K562 (cell line): ENCODE data around the gene TMEM200A. TPM values are rescaled to one million over a fixed set of nuclear protein-coding genes. Genes with fewer than 3 reads are reported as not detected.

Source experiments
- CEBPB ChIP-seq: fragments of 450-650 bp; IDR thresholded peaks from 2 replicates; pipeline ENCODE4 v1.6.1; 2016; ENCODE audit warnings: missing genetic modification characterization, missing compliant biosample characterization
- DDX20 ChIP-seq: fragments of 450-650 bp; IDR thresholded peaks from 2 replicates; pipeline ENCODE4 v1.6.1; 2016; ENCODE audit warnings: missing genetic modification characterization, low read depth, mild to moderate bottlenecking, missing compliant biosample characterization, moderate library complexity
- FOSL1 ChIP-seq: fragments of 200-800 bp; sonication (Bioruptor generic); conservative IDR thresholded peaks from 2 replicates; pipeline ENCODE4 v1.6.1; 2016; ENCODE audit warnings: missing genetic modification characterization, missing compliant biosample characterization
- HEY1 ChIP-seq: fragments of 250-450 bp; sonication (Bioruptor Pico); IDR thresholded peaks from 2 replicates; pipeline ENCODE4 v1.5.0; 2020; ENCODE audit warnings: mild to moderate bottlenecking, moderate library complexity, borderline replicate concordance
- MBD2 ChIP-seq: sonication (generic); IDR thresholded peaks from 2 replicates; pipeline ENCODE4 v1.6.1; 2016; ENCODE audit warnings: low read depth, borderline replicate concordance
- PHF21A ChIP-seq: fragments of 450-650 bp; IDR thresholded peaks from 2 replicates; pipeline ENCODE4 v1.6.1; 2017; ENCODE audit warnings: low read depth, borderline replicate concordance
- RNF2 ChIP-seq: sonication (generic); IDR thresholded peaks from 2 replicates; pipeline ENCODE4 v1.6.1; 2016
- SMAD3 ChIP-seq: fragments of 450-650 bp; formaldehyde crosslinking; conservative IDR thresholded peaks from 2 replicates; pipeline ENCODE4 v1.4.0; 2020; ENCODE audit warnings: mild to moderate bottlenecking
- TAF1 ChIP-seq: IDR thresholded peaks from 2 replicates; pipeline ENCODE4 v1.6.1; 2011; ENCODE audit warnings: mild to moderate bottlenecking, low read length, moderate library complexity; ENCODE audit not compliant: insufficient read depth, control insufficient read depth, severe bottlenecking; ENCODE audit errors: extremely low read depth
- ZNF696 ChIP-seq: fragments of 250-450 bp; sonication (Bioruptor Pico); conservative IDR thresholded peaks from 2 replicates; pipeline ENCODE4 v1.4.0; 2020; ENCODE audit warnings: mild to moderate bottlenecking, moderate library complexity
- polyA plus RNA-seq, 8 experiments: library from polyadenylated mRNA; depleted of rRNA in 4 of 8; stranded (reverse) in 5 of 8; unstranded in 3 of 8; fragments of >200 nt; fragmentation: Nextera tagmentation in 2 of 8; fragmentation: Illumina TruSeq in 1 of 8; extraction: Ambion mirVana in 2 of 8; extraction: Trizol in 1 of 8; gene quantifications; 2 replicates each; pipeline versions ENCODE4 v1.2.1 to v1.2.3, GENCODE V29; 2011 to 2014; ENCODE audit warnings: inconsistent platforms in 1 of 8, missing spikeins in 1 of 8
- total RNA-seq, 7 experiments: library from RNA; depleted of rRNA in 6 of 7; stranded (reverse); fragments of >200 nt in 6 of 7; fragmentation: Illumina TruSeq in 2 of 7; extraction: Trizol in 2 of 7; gene quantifications; 2 replicates each; pipeline versions ENCODE4 v1.2.1 to v1.2.3, GENCODE V29; 2011 to 2021; ENCODE audit warnings: low replicate concordance in 1 of 7
- TF ChIP-seq, protein P1 (sequence below): fragments of 250-450 bp; sonication (Bioruptor Pico); IDR thresholded peaks from 2 replicates; pipeline ENCODE4 v1.8.0; 2021; ENCODE audit warnings: moderate library complexity, mild to moderate bottlenecking, inconsistent platforms
- TF ChIP-seq, protein P2 (sequence below): fragments of 150-350 bp; conservative IDR thresholded peaks from 2 replicates; pipeline ENCODE4 v1.6.1; 2014; ENCODE audit warnings: low read length
- TF ChIP-seq, protein P3 (sequence below): fragments of 450-650 bp; conservative IDR thresholded peaks from 2 replicates; pipeline ENCODE4 v1.6.1; 2016; ENCODE audit warnings: missing genetic modification characterization, low read depth, mild to moderate bottlenecking, control low read depth, missing compliant biosample characterization
- TF ChIP-seq, protein P4 (sequence below), 2 experiments: IDR thresholded peaks in 1 of 2; conservative IDR thresholded peaks in 1 of 2; 2 replicates each; pipeline ENCODE4 v1.6.1; 2016; ENCODE audit warnings: low read depth in 2 of 2, mild to moderate bottlenecking in 1 of 2, missing compliant biosample characterization in 1 of 2, missing genetic modification characterization in 1 of 2, moderate library complexity in 1 of 2

Gene TMEM200A
- total and polyA plus RNA-seq, 9 of the 15 experiments (the other 6 are each of a cell fraction or from before 2014, with no cell fraction given): 0.04 TPM; not detected in 8

DNA sequence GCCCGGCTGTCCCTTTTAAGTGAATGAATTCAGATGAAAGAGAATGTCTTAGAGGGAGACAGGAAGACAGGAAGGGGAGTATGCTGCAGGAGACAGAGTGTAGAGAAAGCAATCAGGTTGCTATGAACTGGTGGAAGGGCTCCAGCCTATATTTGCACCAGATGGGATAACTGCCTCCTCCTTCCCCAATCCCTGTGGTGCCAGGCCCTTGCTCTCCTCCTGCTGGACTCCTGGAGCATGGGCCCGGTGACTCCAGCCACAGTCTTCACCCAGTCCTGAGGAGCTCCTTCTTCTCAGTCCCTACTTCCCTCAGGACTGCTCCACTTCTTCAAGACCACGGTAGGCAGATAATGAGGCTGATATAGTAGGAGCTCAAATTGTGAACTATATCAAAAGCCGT, 91.8 kb downstream of the TMEM200A start (continued):
- TF ChIP-seq TAF1: no peak
- no peak for TF ChIP-seq ZNF696 (CRISPR knock-in tag)
- no peak for TF ChIP-seq SMAD3 (CRISPR knock-in tag)
- no peak for TF ChIP-seq HEY1
- TF ChIP-seq, protein P1, sequence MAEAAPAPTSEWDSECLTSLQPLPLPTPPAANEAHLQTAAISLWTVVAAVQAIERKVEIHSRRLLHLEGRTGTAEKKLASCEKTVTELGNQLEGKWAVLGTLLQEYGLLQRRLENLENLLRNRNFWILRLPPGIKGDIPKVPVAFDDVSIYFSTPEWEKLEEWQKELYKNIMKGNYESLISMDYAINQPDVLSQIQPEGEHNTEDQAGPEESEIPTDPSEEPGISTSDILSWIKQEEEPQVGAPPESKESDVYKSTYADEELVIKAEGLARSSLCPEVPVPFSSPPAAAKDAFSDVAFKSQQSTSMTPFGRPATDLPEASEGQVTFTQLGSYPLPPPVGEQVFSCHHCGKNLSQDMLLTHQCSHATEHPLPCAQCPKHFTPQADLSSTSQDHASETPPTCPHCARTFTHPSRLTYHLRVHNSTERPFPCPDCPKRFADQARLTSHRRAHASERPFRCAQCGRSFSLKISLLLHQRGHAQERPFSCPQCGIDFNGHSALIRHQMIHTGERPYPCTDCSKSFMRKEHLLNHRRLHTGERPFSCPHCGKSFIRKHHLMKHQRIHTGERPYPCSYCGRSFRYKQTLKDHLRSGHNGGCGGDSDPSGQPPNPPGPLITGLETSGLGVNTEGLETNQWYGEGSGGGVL (CRISPR knock-in tag): no peak
- TF ChIP-seq, protein P2, sequence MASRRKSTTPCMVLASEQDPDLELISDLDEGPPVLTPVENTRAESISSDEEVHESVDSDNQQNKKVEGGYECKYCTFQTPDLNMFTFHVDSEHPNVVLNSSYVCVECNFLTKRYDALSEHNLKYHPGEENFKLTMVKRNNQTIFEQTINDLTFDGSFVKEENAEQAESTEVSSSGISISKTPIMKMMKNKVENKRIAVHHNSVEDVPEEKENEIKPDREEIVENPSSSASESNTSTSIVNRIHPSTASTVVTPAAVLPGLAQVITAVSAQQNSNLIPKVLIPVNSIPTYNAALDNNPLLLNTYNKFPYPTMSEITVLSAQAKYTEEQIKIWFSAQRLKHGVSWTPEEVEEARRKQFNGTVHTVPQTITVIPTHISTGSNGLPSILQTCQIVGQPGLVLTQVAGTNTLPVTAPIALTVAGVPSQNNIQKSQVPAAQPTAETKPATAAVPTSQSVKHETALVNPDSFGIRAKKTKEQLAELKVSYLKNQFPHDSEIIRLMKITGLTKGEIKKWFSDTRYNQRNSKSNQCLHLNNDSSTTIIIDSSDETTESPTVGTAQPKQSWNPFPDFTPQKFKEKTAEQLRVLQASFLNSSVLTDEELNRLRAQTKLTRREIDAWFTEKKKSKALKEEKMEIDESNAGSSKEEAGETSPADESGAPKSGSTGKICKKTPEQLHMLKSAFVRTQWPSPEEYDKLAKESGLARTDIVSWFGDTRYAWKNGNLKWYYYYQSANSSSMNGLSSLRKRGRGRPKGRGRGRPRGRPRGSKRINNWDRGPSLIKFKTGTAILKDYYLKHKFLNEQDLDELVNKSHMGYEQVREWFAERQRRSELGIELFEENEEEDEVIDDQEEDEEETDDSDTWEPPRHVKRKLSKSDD: no peak
- no peak for TF ChIP-seq CEBPB (tag)
- TF ChIP-seq MBD2: no peak
- no peak for TF ChIP-seq FOSL1
- no peak for TF ChIP-seq DDX20
- TF ChIP-seq, protein P3, sequence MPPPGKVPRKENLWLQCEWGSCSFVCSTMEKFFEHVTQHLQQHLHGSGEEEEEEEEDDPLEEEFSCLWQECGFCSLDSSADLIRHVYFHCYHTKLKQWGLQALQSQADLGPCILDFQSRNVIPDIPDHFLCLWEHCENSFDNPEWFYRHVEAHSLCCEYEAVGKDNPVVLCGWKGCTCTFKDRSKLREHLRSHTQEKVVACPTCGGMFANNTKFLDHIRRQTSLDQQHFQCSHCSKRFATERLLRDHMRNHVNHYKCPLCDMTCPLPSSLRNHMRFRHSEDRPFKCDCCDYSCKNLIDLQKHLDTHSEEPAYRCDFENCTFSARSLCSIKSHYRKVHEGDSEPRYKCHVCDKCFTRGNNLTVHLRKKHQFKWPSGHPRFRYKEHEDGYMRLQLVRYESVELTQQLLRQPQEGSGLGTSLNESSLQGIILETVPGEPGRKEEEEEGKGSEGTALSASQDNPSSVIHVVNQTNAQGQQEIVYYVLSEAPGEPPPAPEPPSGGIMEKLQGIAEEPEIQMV (tag): no peak
- TF ChIP-seq, protein P4, sequence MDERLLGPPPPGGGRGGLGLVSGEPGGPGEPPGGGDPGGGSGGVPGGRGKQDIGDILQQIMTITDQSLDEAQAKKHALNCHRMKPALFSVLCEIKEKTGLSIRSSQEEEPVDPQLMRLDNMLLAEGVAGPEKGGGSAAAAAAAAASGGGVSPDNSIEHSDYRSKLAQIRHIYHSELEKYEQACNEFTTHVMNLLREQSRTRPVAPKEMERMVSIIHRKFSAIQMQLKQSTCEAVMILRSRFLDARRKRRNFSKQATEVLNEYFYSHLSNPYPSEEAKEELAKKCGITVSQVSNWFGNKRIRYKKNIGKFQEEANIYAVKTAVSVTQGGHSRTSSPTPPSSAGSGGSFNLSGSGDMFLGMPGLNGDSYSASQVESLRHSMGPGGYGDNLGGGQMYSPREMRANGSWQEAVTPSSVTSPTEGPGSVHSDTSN (CRISPR knock-in tag; IDR thresholded peaks at IDR 0.05; ENCODE audit: low read depth): no peak
- TF ChIP-seq, protein P4 (tag; conservative IDR thresholded peaks at IDR 0.05; ENCODE audit: low read depth): no peak
- no peak for TF ChIP-seq PHF21A
- TF ChIP-seq RNF2: no peak
